IMR-90 (cell line): ENCODE measurements around the gene EFHD2. TPM values are rescaled to one million over a fixed set of nuclear protein-coding genes. Genes with fewer than 3 reads are reported as not detected.

Source experiments
- ATAC-seq: fragments of 200-7000 bp; cut with Tn5 transposase; 2 replicates; pipeline ENCODE4 v1.9.1; 2020; ENCODE audit warnings: low read depth, mild to moderate bottlenecking, moderate library complexity
- BruUV-seq: library from RNA; stranded (reverse); fragments of 400-500 nt; replicated peaks from 2 replicates; lab custom pipeline; 2021; lab: Mats Ljungman, UMichigan
- CTCF ChIA-PET: fragments of 300-600 bp; formaldehyde crosslinking; extraction: SDS; loops from one replicate; lab custom pipeline; 2021; ENCODE audit warnings: antibody characterized with exemption; lab: Yijun Ruan, JAX
- POLR2A ChIA-PET: fragments of 300-600 bp; sonication (Branson Sonifier 250); formaldehyde crosslinking; loops from one replicate; lab custom pipeline; 2022; ENCODE audit warnings: antibody characterized with exemption; ENCODE audit not compliant: unreplicated experiment; lab: Charles Lee
- DNase-seq: peaks from one replicate; pipeline ENCODE4 v3.0.0; 2013
- H2AFZ ChIP-seq: replicated peaks from 2 replicates; pipeline ENCODE3; 2013; ENCODE audit warnings: low read length, mild to moderate bottlenecking; ENCODE audit not compliant: poor library complexity
- H2AK5ac ChIP-seq: 2 replicates; pipeline ENCODE4 v1.6.1; 2013; ENCODE audit warnings: low read depth, low read length, inconsistent platforms
- H2AK9ac ChIP-seq: replicated peaks from 2 replicates; pipeline ENCODE3; 2013; ENCODE audit warnings: mild to moderate bottlenecking, low read depth, low read length, moderate library complexity; ENCODE audit not compliant: poor library complexity
- H2BK120ac ChIP-seq: 2 replicates; pipeline ENCODE4 v1.6.1; 2013; ENCODE audit warnings: low read depth, low read length, inconsistent platforms
- H2BK15ac ChIP-seq: 3 replicates; pipeline ENCODE4 v1.6.1; 2013; ENCODE audit warnings: low read depth, low read length, inconsistent platforms
- H2BK20ac ChIP-seq: 2 replicates; pipeline ENCODE4 v1.6.1; 2013; ENCODE audit warnings: low read depth, mild to moderate bottlenecking, inconsistent platforms, low read length, moderate library complexity
- H2BK5ac ChIP-seq: 2 replicates; pipeline ENCODE4 v1.6.1; 2013; ENCODE audit warnings: mild to moderate bottlenecking, low read depth, low read length, inconsistent platforms; ENCODE audit not compliant: poor library complexity, severe bottlenecking
- H3K14ac ChIP-seq: replicated peaks from 2 replicates; pipeline ENCODE4 v1.6.1; 2013; ENCODE audit warnings: low read depth, low read length, inconsistent platforms
- H3K18ac ChIP-seq: 2 replicates; pipeline ENCODE4 v1.6.1; 2013; ENCODE audit warnings: low read depth, low read length, control low read depth
- H3K23ac ChIP-seq: 2 replicates; pipeline ENCODE4 v1.6.1; 2013; ENCODE audit warnings: low read depth, low read length, inconsistent platforms
- H3K27ac ChIP-seq: 2 replicates; pipeline ENCODE4 v1.5.1; 2013; ENCODE audit warnings: mild to moderate bottlenecking, control low read depth, low read length; ENCODE audit not compliant: insufficient read depth
- H3K27me3 ChIP-seq: 2 replicates; pipeline ENCODE4 v1.6.1; 2013; ENCODE audit warnings: low read length; ENCODE audit not compliant: control insufficient read depth, insufficient read depth
- H3K36me3 ChIP-seq: 2 replicates; pipeline ENCODE4 v1.6.1; 2013; ENCODE audit warnings: low read length, mixed read lengths; ENCODE audit not compliant: control insufficient read depth, insufficient read depth
- H3K4ac ChIP-seq: 2 replicates; pipeline ENCODE4 v1.6.1; 2013; ENCODE audit warnings: low read depth, low read length, inconsistent platforms
- H3K4me1 ChIP-seq: 2 replicates; pipeline ENCODE4 v1.6.1; 2013; ENCODE audit warnings: low read length, mixed read lengths; ENCODE audit not compliant: control insufficient read depth, insufficient read depth
- H3K4me2 ChIP-seq: 2 replicates; pipeline ENCODE4 v1.6.1; 2013; ENCODE audit warnings: low read depth, mild to moderate bottlenecking, control low read depth, low read length, moderate library complexity
- H3K4me3 ChIP-seq: 2 replicates; pipeline ENCODE4 v1.5.1; 2013; ENCODE audit warnings: low read depth, mild to moderate bottlenecking, control low read depth, low read length, moderate library complexity; ENCODE audit not compliant: insufficient read depth
- H3K56ac ChIP-seq: 2 replicates; pipeline ENCODE4 v1.6.1; 2013; ENCODE audit warnings: low read length, inconsistent platforms; ENCODE audit not compliant: insufficient read depth; ENCODE audit errors: extremely low read depth
- H3K79me1 ChIP-seq, 2 experiments: 2 replicates each; pipeline ENCODE4 v1.6.1; 2013; ENCODE audit warnings: low read length in 2 of 2, inconsistent platforms in 1 of 2, low read depth in 1 of 2
- H3K9ac ChIP-seq: 2 replicates; pipeline ENCODE4 v1.6.1; 2013; ENCODE audit warnings: low read depth, low read length, control low read depth
- H3K9me1 ChIP-seq: 2 replicates; pipeline ENCODE4 v1.6.1; 2013; ENCODE audit warnings: low read length, inconsistent platforms; ENCODE audit not compliant: insufficient read depth
- H3K9me3 ChIP-seq: 2 replicates; pipeline ENCODE4 v1.6.1; 2013; ENCODE audit warnings: low read length; ENCODE audit not compliant: control insufficient read depth, insufficient read depth
- H4K20me1 ChIP-seq: 2 replicates; pipeline ENCODE4 v1.6.1; 2013; ENCODE audit warnings: low read length, inconsistent platforms; ENCODE audit not compliant: insufficient read depth
- H4K5ac ChIP-seq: 2 replicates; pipeline ENCODE4 v1.6.1; 2013; ENCODE audit warnings: mild to moderate bottlenecking, low read depth, low read length, control low read depth
- H4K8ac ChIP-seq, 2 experiments: 2 replicates each; pipeline ENCODE4 v1.6.1; 2013; ENCODE audit warnings: low read depth in 2 of 2, low read length in 2 of 2, control low read depth in 1 of 2, inconsistent platforms in 1 of 2
- H4K91ac ChIP-seq: 2 replicates; pipeline ENCODE4 v1.6.1; 2013; ENCODE audit warnings: low read depth, low read length, inconsistent platforms; ENCODE audit not compliant: insufficient read depth
- BHLHE40 ChIP-seq: fragments of 150-350 bp; IDR thresholded peaks from 2 replicates; pipeline ENCODE4 v1.6.1; 2016; ENCODE audit warnings: mild to moderate bottlenecking, low read depth, low read length
- CEBPB ChIP-seq: IDR thresholded peaks from 2 replicates; pipeline ENCODE4 v1.6.1; 2012; ENCODE audit warnings: low read depth, low read length, improper control_type of control experiment
- CHD1 ChIP-seq: IDR thresholded peaks from 2 replicates; pipeline ENCODE4 v1.6.1; 2012; ENCODE audit warnings: low read depth, low read length, improper control_type of control experiment
- CTCF ChIP-seq: conservative IDR thresholded peaks from 2 replicates; pipeline ENCODE4 v1.5.1; 2012; ENCODE audit warnings: mild to moderate bottlenecking, low read depth, low read length, improper control_type of control experiment
- ELK1 ChIP-seq: fragments of 150-350 bp; IDR thresholded peaks from 2 replicates; pipeline ENCODE4 v1.6.1; 2016; ENCODE audit warnings: low read depth, mild to moderate bottlenecking, low read length, moderate library complexity, borderline replicate concordance
- FOS ChIP-seq: fragments of 150-350 bp; IDR thresholded peaks from 2 replicates; pipeline ENCODE4 v1.6.1; 2016; ENCODE audit warnings: low read depth, low read length
- MAFK ChIP-seq: IDR thresholded peaks from 2 replicates; pipeline ENCODE4 v1.6.1; 2012; ENCODE audit warnings: low read depth, low read length, improper control_type of control experiment
- MAZ ChIP-seq: IDR thresholded peaks from 2 replicates; pipeline ENCODE4 v1.6.1; 2012; ENCODE audit warnings: low read depth, mild to moderate bottlenecking, low read length, improper control_type of control experiment, moderate library complexity, borderline replicate concordance
- MXI1 ChIP-seq: IDR thresholded peaks from 2 replicates; pipeline ENCODE4 v1.6.1; 2012; ENCODE audit warnings: low read depth, mild to moderate bottlenecking, low read length, moderate library complexity, borderline replicate concordance
- NFE2L2 ChIP-seq: fragments of 150-350 bp; IDR thresholded peaks from 2 replicates; pipeline ENCODE4 v1.6.1; 2016; ENCODE audit warnings: low read depth, mild to moderate bottlenecking, low read length
- POLR2A ChIP-seq: IDR thresholded peaks from 2 replicates; pipeline ENCODE4 v1.6.1; 2012; ENCODE audit warnings: mild to moderate bottlenecking, low read depth, low read length
- RAD21 ChIP-seq: IDR thresholded peaks from 2 replicates; pipeline ENCODE4 v1.6.1; 2012; ENCODE audit warnings: low read length, improper control_type of control experiment
- RCOR1 ChIP-seq: IDR thresholded peaks from 2 replicates; pipeline ENCODE4 v1.6.1; 2012; ENCODE audit warnings: mild to moderate bottlenecking, low read length, improper control_type of control experiment; ENCODE audit not compliant: insufficient replicate concordance
- RFX5 ChIP-seq: IDR thresholded peaks from 2 replicates; pipeline ENCODE4 v1.8.0; 2012; ENCODE audit warnings: low read depth, mild to moderate bottlenecking, low read length, moderate library complexity
- SMC3 ChIP-seq: fragments of 150-350 bp; IDR thresholded peaks from 2 replicates; pipeline ENCODE4 v1.6.1; 2016; ENCODE audit warnings: low read depth, mild to moderate bottlenecking, antibody characterized with exemption, low read length, moderate library complexity
- USF2 ChIP-seq: fragments of 150-350 bp; IDR thresholded peaks from 2 replicates; pipeline ENCODE4 v1.6.1; 2017; ENCODE audit warnings: mild to moderate bottlenecking, antibody characterized with exemption, low read length, low read depth
- WGBS, 2 experiments: methylation state at CpG; one replicate each; pipeline versions ENCODE4 v1.1.5 to v1.1.7; 2013; ENCODE audit warnings: missing lambda C conversion rate in 2 of 2; ENCODE audit not compliant: insufficient read length in 1 of 2; ENCODE audit errors: extremely low coverage in 2 of 2; 5-methylcytosine and 5-hydroxymethylcytosine counted together
- dilution Hi-C: fragments of 300-500 bp; cut with HindIII; formaldehyde crosslinking; loops from one replicate; pipeline ENCODE4 v1.14.3; 2018; ENCODE audit warnings: low sequenced_read_pairs; ENCODE audit not compliant: unreplicated experiment
- in situ Hi-C: fragments of 300-500 bp; cut with MboI; formaldehyde crosslinking; loops from 3 replicates; pipeline ENCODE4 v1.14.3; 2019; ENCODE audit warnings: low sequenced_read_pairs, inconsistent platforms, mixed read lengths
- intact Hi-C: fragments of 100-400 bp; cut with micrococcal nuclease; formaldehyde crosslinking; loops from 2 replicates; pipeline ENCODE4 v1.10.0; 2022
- polyA plus RNA-seq, 3 experiments: library from polyadenylated mRNA; depleted of rRNA; stranded (reverse); fragments of >200 nt; gene quantifications; 2 replicates each; pipeline ENCODE4 v1.2.3, GENCODE V29; 2012; ENCODE audit warnings: low replicate concordance in 1 of 3
- total RNA-seq: library from RNA; depleted of rRNA; stranded (reverse); fragments of >200 nt; gene quantifications from 2 replicates; pipeline ENCODE4 v1.2.3, GENCODE V29; 2012

EFHD2 gene
- total and polyA plus RNA-seq, 2 of the 4 experiments (the other 2 are of a cell fraction), result 22.6 to 58.9 TPM

GRCh38 chr1:15425521-15425920 is 15.8 kb downstream of the EFHD2 start:
- Histone ChIP-seq H4K5ac (no peak overlapping the region), H3K27me3 (no peaks in the 10 kb centered on the region), H2BK15ac (no peak overlapping the region), H3K9me1 (peaks cover 12% of the 10 kb centered on the region), H3K9me3 (no peaks in the 10 kb centered on the region), H3K23ac (no peak overlapping the region), H2AFZ (no peak overlapping the region), H3K18ac (no peak overlapping the region), H4K91ac (no peak overlapping the region), H3K14ac (no peak overlapping the region), H3K4me1 (peaks cover 16% of the 10 kb centered on the region), H2BK5ac (no peak overlapping the region), H2AK5ac (no peak overlapping the region), H3K36me3 (peaks cover 11% of the 10 kb centered on the region), H2BK120ac (no peak overlapping the region), H3K27ac (no peak overlapping the region), H3K4ac (no peak overlapping the region), H4K20me1 (peaks cover 16% of the 10 kb centered on the region), H3K79me1 (peaks cover 8 to 53% of the 10 kb centered on the region in 2 experiments; a peak in 3 of 4 replicates), H4K8ac (no peak overlapping the region), H2AK9ac (no peak overlapping the region), H2BK20ac (no peak overlapping the region), H3K56ac (no peak overlapping the region), H3K4me2 (no peak overlapping the region), H3K4me3 (no peak overlapping the region), H3K9ac (no peak overlapping the region)
- POLR2A ChIA-PET, result no interaction called here
- TF ChIP-seq MAFK (no peak), USF2 (no peak), RFX5 (no peak), RCOR1 (no peak), BHLHE40 (no peak), CTCF (no peak), ELK1 (no peak), RAD21 (no peak), MXI1 (no peak), CHD1 (no peak), CEBPB (no peak), SMC3 (no peak), POLR2A (no peak), MAZ (no peak), FOS (no peak), NFE2L2 (no peak)
- CTCF ChIA-PET, result no interaction called here
- in situ Hi-C loops, result loop anchor here (5.0 to 10.0 kb wide), 2 partner anchors 98 to 271 kb away; partner anchors contain the start of gene TMEM51
- no TSS peak for BruUV-seq
- no peak for DNase-seq
- intact Hi-C loops, result no loop called here
- dilution Hi-C loops, result no loop called here
- WGBS, 2 experiments, result no CpG with 5 or more reads among the region's 10 CpGs
- ATAC-seq, result no peak
